ENCODE results near the gene PCGF3.
A peak's percentile ranks its signal among the peaks of the same experiment; 100 is the strongest.

PCGF3 gene

GRCh38 chr4:675036-675882 lies 30.4 kb upstream of the PCGF3 start:
- peak; percentile 56 for DNase-seq
- TF ChIP-seq GATA1 (IDR thresholded peaks at IDR 0.05; ENCODE audit: low read depth, low read length) (no peak), POLR2A (IDR thresholded peaks at IDR 0.05; ENCODE audit: low read length) (no peak)

DNA sequence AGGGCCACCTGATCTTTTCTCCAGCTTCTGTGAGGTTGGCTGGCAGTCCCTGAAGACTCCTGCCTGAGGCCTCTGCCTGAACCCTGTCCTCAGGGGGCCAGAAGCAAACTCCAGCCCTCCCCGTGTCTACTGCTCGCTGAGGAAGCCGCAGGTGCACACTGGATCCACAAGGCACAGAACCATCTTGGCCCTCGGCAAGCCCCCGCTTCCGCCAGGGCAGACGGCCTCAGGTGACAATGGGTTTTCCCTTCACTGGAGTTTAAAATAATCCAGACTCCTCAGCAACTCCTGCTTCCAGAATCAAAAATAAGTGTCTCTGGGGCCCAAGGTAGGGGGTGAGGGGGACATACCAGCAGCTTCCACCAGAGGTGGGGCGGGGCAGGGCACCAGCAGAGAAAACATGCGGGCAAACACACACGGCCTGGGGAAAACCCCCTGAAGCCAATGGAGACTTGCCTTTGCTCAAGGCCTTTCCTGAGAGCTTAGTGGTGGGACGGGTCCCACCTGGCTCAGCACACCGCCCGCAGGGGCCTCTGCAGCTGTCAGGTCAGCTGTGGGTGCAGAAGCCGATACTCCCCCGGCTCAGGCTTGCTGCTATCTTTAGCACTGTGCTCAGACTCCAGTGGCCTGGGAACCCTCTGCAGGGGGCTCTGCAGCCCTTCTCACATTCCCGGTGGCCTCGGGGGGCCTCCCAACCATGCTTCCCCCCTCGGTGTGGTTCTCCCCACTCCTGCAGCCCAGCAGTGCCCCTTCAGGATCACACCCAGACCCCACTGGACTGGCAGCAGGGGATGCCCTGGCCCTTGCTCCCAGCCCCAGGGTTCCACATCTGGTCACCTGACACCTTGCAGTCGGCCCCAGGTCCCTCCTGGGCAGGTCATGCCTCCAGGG lies 29.4 kb upstream of the PCGF3 start:
- no peak for TF ChIP-seq GATA1 (IDR thresholded peaks at IDR 0.05; ENCODE audit: low read depth, low read length)
- TF ChIP-seq POLR2A (IDR thresholded peaks at IDR 0.05; ENCODE audit: low read length) = no peak
- DNase-seq = no peak

DNA sequence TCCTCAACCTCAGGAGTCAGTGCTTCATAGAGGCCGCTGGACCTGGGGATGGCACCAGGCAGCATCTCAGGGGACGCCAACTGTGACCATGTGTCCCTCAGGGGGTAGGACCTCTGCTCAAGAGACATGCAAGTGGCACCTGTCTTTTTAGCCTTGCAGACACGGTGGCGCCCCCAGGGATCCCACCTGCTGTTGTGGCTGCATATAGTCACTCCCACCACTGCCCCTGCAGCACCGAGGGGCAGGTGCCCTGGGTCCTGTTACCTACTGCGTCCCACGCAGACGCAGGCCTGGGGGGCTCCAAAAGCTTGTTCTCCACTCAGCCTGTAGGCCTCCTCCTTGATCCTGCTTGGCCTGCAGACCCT lies 28.8 kb upstream of the PCGF3 start:
- DNase-seq = no peak
- TF ChIP-seq GATA1 (IDR thresholded peaks at IDR 0.05; ENCODE audit: low read depth, low read length) (no peak), POLR2A (IDR thresholded peaks at IDR 0.05; ENCODE audit: low read length) (no peak)

DNA sequence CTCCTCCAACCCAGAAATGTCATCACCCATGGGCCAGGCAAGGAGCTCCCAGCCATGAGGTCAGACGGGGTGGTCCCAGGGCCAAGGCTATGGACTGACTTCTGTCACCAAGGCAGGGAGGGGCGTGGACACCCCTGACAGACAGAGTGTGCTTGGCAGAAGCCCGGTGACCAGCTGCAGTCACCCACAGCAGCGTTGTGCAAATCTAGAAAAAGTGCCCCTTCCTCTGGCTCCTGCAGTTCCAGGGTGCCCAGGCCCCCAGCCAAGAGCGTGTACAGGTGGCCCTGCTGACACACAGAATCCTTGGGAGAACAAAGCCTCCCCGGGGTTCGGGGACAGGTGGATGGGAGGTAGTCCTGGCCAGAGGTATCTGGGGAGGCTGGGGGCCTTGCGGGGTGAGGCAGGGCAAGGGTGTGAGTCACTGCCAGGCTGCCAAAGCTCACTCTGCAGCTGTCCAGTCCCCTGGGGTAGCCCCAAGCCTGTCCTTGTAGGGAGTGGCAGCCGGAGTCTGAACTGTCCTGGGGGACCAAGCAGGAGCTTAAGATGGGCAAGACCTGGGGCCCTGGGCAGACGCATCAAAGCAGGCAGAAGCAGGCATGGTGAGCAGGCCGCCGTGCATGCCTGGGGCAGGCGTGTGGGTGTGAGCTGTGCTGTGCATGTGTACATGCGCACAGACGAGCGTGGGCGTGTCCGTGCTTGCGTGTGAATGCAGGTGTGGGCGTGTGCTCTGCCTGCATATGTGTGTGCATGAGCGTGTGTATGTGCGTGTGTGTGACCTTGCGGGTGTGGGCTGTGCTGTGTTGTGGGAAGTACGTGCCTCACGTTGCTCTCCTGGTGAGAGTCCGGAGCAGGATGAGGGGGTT lies 28.0 kb upstream of the PCGF3 start:
- no peak for DNase-seq
- peak; percentile 28 for TF ChIP-seq POLR2A (IDR thresholded peaks at IDR 0.05; ENCODE audit: low read length)
- TF ChIP-seq GATA1 (IDR thresholded peaks at IDR 0.05; ENCODE audit: low read depth, low read length) = no peak

DNA sequence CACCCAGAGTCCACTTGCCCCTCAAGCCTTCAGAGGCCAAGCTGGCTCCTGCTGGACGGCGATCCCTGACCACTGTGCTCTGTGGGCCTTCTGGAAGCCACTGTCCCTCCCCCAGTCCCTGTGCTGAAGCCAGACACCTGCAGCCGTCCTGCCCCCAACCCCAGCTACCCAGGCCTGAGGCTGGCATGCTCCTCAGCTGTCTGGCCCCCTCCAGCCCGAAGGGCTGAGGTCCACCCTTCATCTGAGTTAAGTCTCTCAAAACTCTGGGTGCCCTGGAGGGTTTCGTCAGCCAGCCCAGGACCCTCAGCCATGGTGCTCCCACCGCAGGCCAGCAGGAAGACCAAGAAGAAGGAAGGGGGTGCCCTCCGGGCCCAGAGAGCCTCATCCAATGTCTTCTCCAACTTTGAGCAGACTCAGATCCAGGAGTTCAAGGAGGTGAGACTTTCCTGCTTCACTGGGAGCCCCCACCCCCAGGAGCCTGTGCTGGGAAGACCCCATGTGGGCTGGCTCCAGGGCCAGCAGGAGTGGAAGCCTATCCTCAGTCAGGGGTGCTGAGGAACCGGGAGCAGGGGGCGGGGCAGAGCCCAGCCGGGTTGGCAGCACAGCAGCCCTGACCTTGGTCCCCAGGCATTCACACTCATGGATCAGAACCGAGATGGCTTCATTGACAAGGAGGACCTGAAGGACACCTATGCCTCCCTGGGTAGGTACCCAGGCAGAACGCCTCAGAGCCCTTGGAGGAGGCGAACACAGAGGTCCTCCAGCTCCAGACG lies 27.1 kb upstream of the PCGF3 start:
- TF ChIP-seq GATA1 (IDR thresholded peaks at IDR 0.05; ENCODE audit: low read depth, low read length) = no peak
- peak; percentile 12 for TF ChIP-seq POLR2A (IDR thresholded peaks at IDR 0.05; ENCODE audit: low read length)
- no peak for DNase-seq

DNA sequence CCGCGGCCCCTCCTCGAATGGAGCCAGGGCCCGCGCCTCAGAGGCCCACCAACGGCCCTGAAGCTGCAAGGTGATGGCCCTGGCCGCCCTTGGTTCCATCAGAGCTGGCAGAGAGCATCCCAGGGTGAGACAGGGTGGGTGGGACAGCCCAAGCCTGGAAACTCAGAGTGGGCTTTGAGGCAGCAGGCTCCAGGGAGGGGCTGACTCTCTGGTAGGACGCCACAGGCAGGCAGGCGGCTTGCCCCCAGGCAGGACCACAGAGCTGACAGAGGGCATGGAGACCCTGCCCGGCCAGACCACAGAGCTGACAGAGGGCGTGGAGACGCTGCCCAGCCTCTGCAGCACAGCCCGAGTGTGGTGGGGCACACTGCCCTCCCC lies 26.5 kb upstream of the PCGF3 start:
- TF ChIP-seq GATA1 (IDR thresholded peaks at IDR 0.05; ENCODE audit: low read depth, low read length) = no peak
- TF ChIP-seq POLR2A (IDR thresholded peaks at IDR 0.05; ENCODE audit: low read length) = no peak
- DNase-seq = no peak

DNA sequence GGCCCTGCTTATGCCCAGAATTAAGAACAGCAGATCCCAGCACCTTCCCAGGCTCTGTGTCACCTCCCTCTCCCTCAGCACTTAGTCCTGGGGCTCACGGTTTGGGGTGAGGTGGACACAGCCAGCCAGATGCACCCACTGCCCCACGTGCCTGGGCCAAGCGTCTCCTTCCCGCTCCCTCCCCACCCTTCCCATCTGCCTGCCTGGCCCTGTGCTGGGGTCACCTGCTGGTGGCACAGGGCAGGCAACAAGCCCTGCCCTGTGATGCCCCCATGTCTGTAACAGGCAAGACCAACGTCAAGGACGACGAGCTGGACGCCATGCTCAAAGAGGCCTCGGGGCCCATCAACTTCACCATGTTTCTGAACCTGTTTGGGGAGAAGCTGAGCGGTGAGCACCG lies 26.0 kb upstream of the PCGF3 start:
- DNase-seq = no peak
- TF ChIP-seq POLR2A (IDR thresholded peaks at IDR 0.05; ENCODE audit: low read length) (no peak), GATA1 (IDR thresholded peaks at IDR 0.05; ENCODE audit: low read depth, low read length) (no peak)

DNA sequence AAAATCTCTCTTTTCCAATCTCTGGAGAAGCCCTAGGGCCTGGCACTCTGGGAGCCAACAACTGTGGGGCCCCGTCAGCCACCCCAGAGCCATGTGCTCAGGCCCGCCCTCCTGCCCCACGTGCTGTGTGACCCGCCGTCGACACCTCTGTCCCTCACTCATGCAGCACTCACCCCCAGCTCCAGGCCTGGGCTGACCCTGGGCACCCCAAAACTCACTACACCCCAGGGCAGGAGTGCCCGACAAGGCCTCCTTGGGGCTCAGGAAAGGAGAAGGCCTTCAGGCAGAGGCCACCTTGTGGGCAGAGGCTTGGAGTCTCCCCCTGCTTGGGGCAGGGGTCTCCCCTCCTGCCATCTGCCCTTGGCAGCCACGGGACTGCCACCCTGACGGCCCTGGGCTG lies 25.5 kb upstream of the PCGF3 start:
- no peak for DNase-seq
- TF ChIP-seq GATA1 (IDR thresholded peaks at IDR 0.05; ENCODE audit: low read depth, low read length) (no peak), POLR2A (IDR thresholded peaks at IDR 0.05; ENCODE audit: low read length) (peak; percentile 2)

DNA sequence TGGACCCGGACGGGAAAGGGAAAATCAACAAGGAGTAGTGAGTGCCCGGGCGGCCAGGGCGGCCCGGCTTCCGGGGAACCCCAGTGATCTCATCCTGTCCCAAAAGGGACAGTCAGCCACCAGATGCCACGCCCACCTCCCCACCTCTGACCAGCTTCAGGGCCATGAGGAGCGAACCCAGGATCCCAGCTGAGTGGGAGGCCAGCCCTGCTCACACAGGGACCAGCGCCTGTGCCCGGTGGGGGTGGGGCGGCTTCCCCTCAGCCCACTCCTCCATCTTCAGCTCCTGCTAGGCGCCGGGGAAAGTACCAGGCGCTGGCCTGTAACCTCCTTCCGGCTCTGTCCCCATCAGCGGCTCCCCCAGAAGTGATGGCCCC lies 25.1 kb upstream of the PCGF3 start:
- TF ChIP-seq POLR2A (IDR thresholded peaks at IDR 0.05; ENCODE audit: low read length) (no peak), GATA1 (IDR thresholded peaks at IDR 0.05; ENCODE audit: low read depth, low read length) (no peak)
- peak in 1 of 2 experiments; percentile 37 for DNase-seq

DNA sequence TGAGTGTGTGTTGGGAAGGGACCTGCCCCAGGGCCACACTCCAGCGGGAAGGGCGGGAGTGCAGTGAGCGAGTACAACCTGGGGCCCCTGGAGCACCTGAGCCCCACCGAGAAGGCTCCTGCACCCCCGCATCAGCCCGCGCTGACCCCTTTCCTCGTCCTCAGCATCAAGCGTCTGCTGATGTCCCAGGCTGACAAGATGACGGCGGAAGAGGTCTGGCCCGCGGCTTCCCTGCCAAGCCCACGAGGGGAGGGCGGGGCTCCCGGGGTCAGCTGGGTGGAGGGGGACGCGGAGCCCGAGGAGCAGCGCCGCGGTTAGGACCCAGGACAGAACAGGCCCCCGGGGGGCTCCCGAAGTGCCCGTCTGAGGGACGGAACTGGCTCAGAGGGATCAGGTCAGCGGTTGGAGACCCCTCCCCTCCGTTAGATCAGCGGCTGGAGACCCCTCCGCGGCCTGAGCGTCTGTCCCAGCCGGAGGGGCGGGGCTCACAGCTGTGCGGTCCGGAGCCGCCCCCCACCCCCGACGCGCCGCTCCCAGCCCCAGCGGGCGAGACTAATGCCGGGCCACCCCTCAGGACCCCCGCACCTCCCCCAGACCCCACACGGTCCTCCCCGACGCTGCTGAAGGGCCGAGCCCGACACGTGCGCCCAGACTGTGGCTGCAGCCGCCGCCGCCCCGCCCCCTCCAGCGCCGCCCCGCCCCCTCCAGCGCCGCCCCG lies 24.5 kb upstream of the PCGF3 start:
- DNase-seq = peak; percentile 74
- TF ChIP-seq POLR2A (IDR thresholded peaks at IDR 0.05; ENCODE audit: low read length) (no peak), GATA1 (IDR thresholded peaks at IDR 0.05; ENCODE audit: low read depth, low read length) (no peak)

DNA sequence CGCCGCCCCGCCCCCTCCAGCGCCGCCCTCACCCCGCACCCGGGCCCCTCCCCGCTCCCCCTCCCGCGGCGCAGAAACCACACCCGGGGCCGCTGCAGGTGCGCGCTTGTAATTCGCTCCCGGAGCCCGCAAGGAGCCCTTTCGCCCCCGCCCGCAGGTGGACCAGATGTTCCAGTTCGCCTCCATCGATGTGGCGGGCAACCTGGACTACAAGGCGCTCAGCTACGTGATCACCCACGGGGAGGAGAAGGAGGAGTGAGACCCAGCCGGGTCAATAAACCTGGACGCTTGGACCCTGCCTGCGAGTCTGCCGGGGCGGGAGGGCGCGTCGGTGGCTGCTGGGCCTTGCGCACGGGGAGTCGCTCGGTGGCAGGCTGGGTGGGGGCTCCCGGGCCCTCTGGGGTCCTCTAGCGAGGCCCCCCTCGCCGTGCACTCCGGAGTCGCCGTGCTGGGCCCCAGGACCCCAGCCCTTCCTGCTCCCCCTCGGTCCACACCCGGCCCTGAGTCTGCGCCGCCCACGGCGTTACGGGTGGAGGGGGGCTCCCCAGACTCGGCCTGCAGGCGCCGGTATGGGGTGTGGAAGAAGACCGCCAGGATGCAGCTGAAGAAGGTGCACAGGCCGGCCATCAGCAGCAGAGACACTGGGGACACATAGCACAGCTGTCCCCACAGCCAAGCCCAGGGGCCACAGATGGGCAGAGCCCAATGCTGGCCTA lies 23.7 kb upstream of the PCGF3 start:
- TF ChIP-seq POLR2A (IDR thresholded peaks at IDR 0.05; ENCODE audit: low read length) (no peak), GATA1 (IDR thresholded peaks at IDR 0.05; ENCODE audit: low read depth, low read length) (no peak)
- DNase-seq = peak in 1 of 2 experiments; percentile 36

Measured in erythroblast (primary cell).